Effector memory CD8-positive, alpha-beta T cell (primary cell): Measurements from ENCODE around the gene TAMM41.
A peak's percentile ranks its signal among the peaks of the same experiment; 100 is the strongest.
"Not testable (repeated sequence)": the region's sequence is repeated elsewhere in the genome, so short reads cannot be mapped to it uniquely, and the experiment has no call there.

Experiments
- ATAC-seq: fragments of 150-1000 bp; cut with Tn5 transposase; replicated peaks from 2 replicates; pipeline ENCODE4 v1.10.0; 2021; ENCODE audit warnings: mild to moderate bottlenecking, moderate library complexity
- DNase-seq, 3 experiments: peaks; one replicate each; pipeline ENCODE4 v3.0.0; 2021
- H3K27ac Mint-ChIP-seq, 2 donors: one replicate each; pipeline ENCODE4 v1.8.0; 2022; ENCODE audit warnings: mild to moderate bottlenecking in 2 of 2, mixed read lengths in 2 of 2, moderate library complexity in 2 of 2
- H3K27me3 Mint-ChIP-seq, 2 donors: one replicate each; pipeline ENCODE4 v1.8.0; 2022; ENCODE audit warnings: mixed read lengths in 2 of 2
- H3K36me3 Mint-ChIP-seq: one replicate; pipeline ENCODE4 v1.8.0; 2022; ENCODE audit warnings: mild to moderate bottlenecking, moderate library complexity, mixed read lengths; ENCODE audit not compliant: insufficient read depth
- H3K4me1 Mint-ChIP-seq, 2 donors: one replicate each; pipeline ENCODE4 v1.8.0; 2022; ENCODE audit warnings: low read depth in 2 of 2, mixed read lengths in 2 of 2
- H3K4me3 Mint-ChIP-seq, 2 donors: one replicate each; pipeline ENCODE4 v1.8.0; 2022; ENCODE audit warnings: mild to moderate bottlenecking in 2 of 2, mixed read lengths in 2 of 2, moderate library complexity in 2 of 2
- H3K9me3 Mint-ChIP-seq, 2 donors: one replicate each; pipeline ENCODE4 v1.8.0; 2022; ENCODE audit warnings: mixed read lengths in 2 of 2

TAMM41 gene

GRCh38 chr3:11803977-11804892, 42.5 kb downstream of the TAMM41 start:
- H3K4me3 Mint-ChIP-seq, result no peak overlapping the region
- peak; percentile 17 to 23 (median 21) for DNase-seq
- H3K9me3 Mint-ChIP-seq, result peaks cover 0 to 2% of the 10 kb centered on the region in 2 donors
- ATAC-seq, result peak; percentile 75
- no peaks in the 10 kb centered on the region for H3K27me3 Mint-ChIP-seq
- no peak overlapping the region for H3K27ac Mint-ChIP-seq
- peaks cover 8 to 14% of the 10 kb centered on the region in 2 donors for H3K4me1 Mint-ChIP-seq
- H3K36me3 Mint-ChIP-seq, result peaks cover 47% of the 10 kb centered on the region

- no peaks in the 10 kb centered on the region for H3K27me3 Mint-ChIP-seq
- peaks cover 14 to 36% of the 10 kb centered on the region in 2 donors for H3K4me1 Mint-ChIP-seq
- peaks cover 20% of the 10 kb centered on the region for H3K36me3 Mint-ChIP-seq
- no peak overlapping the region for H3K4me3 Mint-ChIP-seq
- DNase-seq (no peak), ATAC-seq (no peak)
- peaks cover 0 to 2% of the 10 kb centered on the region in 2 donors for H3K9me3 Mint-ChIP-seq
- peak overlapping the region; percentile 42 to 49 for H3K27ac Mint-ChIP-seq
Observed at GRCh38 chr3:11799791-11800190, 46.9 kb downstream of the TAMM41 start.

GRCh38 chr3:11794927-11795326, 51.8 kb downstream of the TAMM41 start:
- peaks cover 0 to under 1% of the 10 kb centered on the region in 2 donors for H3K9me3 Mint-ChIP-seq
- H3K36me3 Mint-ChIP-seq, result peaks cover 25% of the 10 kb centered on the region
- DNase-seq (no peak), ATAC-seq (no peak)
- peaks cover 13 to 29% of the 10 kb centered on the region in 2 donors for H3K4me1 Mint-ChIP-seq
- no peak overlapping the region for H3K4me3 Mint-ChIP-seq
- no peak overlapping the region for H3K27ac Mint-ChIP-seq
- no peaks in the 10 kb centered on the region for H3K27me3 Mint-ChIP-seq

DNA sequence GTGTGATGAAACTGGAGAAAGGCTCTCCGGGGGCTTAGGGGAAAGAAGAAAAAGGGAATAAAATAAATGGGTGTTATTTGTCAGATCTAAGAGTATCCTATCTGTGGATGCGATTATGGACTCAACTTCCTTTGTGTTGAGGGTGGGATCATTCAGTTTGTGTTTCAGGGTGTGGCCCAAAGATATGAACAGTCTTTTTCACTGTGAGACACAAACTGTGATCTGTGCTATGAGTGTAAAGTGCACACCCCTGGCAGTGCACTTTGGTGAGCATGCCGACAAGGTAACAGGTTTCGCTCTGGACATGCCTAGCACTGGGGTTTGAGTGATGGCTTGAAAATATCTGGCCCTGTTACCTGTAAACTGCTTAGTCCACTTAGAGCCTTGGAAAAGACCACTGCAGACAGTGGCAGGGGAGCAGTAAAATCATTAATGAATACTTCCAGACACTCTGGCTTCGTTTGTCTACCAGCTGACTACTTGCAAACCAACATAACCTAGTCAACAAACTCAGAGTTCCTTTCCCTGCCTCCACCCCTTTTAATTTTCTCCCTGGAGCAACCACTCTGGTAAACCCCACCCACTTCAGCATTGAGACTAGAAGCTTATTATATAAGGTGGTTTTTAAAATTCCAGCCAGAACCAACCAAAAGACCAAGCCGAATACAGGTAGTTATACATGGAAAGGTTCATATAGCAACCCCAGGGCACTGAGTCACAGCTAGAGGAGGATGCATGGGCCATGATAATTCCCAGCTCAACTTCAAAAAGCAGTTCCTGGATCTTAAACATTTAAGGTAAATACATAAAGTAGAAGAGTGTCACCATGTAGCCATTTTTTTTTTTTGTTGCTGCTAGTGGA, 55.1 kb downstream of the TAMM41 start:
- Mint-ChIP-seq H3K4me3 (no peak overlapping the region), H3K36me3 (peaks cover 34% of the 10 kb centered on the region), H3K9me3 (no peaks in the 10 kb centered on the region), H3K27me3 (no peaks in the 10 kb centered on the region), H3K4me1 (peaks cover 4 to 5% of the 10 kb centered on the region in 2 donors), H3K27ac (no peak overlapping the region)
- ATAC-seq (no peak), DNase-seq (no peak)

DNA sequence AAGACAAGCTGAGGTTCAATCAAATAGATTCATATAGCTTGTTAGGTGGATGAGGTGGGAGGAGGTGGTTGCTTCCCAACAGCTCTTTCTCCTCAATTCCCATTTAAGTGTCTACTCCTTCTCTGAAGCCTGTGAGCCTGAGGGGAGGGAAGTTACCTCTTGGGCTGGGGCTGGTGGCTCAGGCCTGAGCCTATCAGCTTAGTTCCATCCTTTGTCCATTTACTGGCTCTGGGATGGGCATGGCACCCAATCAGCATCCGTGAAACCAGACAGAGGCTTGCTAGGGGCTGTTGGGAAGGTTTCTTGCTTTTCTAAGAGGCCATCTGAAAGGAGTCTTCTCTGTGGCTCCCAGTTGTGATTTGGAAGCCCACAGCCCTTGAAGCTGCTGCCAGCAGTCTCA, 57.3 kb downstream of the TAMM41 start:
- peaks cover 6 to 14% of the 10 kb centered on the region in 2 donors for H3K4me1 Mint-ChIP-seq
- H3K36me3 Mint-ChIP-seq, result peaks cover 31% of the 10 kb centered on the region
- ATAC-seq (no peak), DNase-seq (no peak)
- no peaks in the 10 kb centered on the region for H3K27me3 Mint-ChIP-seq
- H3K4me3 Mint-ChIP-seq, result no peak overlapping the region
- H3K9me3 Mint-ChIP-seq, result no peaks in the 10 kb centered on the region
- H3K27ac Mint-ChIP-seq, result peak overlapping the region in 1 of 2 donors; percentile 2

- H3K36me3 Mint-ChIP-seq, result peaks cover 14% of the 10 kb centered on the region
- H3K27me3 Mint-ChIP-seq, result no peaks in the 10 kb centered on the region
- H3K4me3 Mint-ChIP-seq, result peak overlapping the region; percentile 41 to 73
- peaks cover 6 to 10% of the 10 kb centered on the region in 2 donors for H3K4me1 Mint-ChIP-seq
- H3K27ac Mint-ChIP-seq, result peak overlapping the region; percentile 77 to 95
- no peaks in the 10 kb centered on the region for H3K9me3 Mint-ChIP-seq
- peak; percentile 85 for ATAC-seq
- DNase-seq, result peak in 2 of 3 experiments; percentile 3 to 4
Observed at GRCh38 chr3:11784971-11785377, 61.7 kb downstream of the TAMM41 start.

GRCh38 chr3:11780341-11780740, 66.3 kb downstream of the TAMM41 start:
- Mint-ChIP-seq H3K4me3 (no peak overlapping the region), H3K27me3 (no peaks in the 10 kb centered on the region), H3K9me3 (no peaks in the 10 kb centered on the region), H3K4me1 (peaks cover 6 to 7% of the 10 kb centered on the region in 2 donors), H3K36me3 (peaks cover 3% of the 10 kb centered on the region), H3K27ac (no peak overlapping the region)
- no peak for ATAC-seq
- DNase-seq, result no peak

- Mint-ChIP-seq H3K27ac (no peak overlapping the region), H3K4me3 (no peak overlapping the region), H3K36me3 (peaks cover 3% of the 10 kb centered on the region), H3K27me3 (no peaks in the 10 kb centered on the region), H3K9me3 (no peaks in the 10 kb centered on the region), H3K4me1 (peaks cover 0 to under 1% of the 10 kb centered on the region in 2 donors)
- no peak for DNase-seq
- ATAC-seq, result no peak
Observed at GRCh38 chr3:11779626-11780025, 67.1 kb downstream of the TAMM41 start.

- no peak for DNase-seq
- H3K4me1 Mint-ChIP-seq, result no peaks in the 10 kb centered on the region
- H3K27me3 Mint-ChIP-seq, result no peaks in the 10 kb centered on the region
- no peaks in the 10 kb centered on the region for H3K9me3 Mint-ChIP-seq
- no peak overlapping the region for H3K4me3 Mint-ChIP-seq
- ATAC-seq, result no peak
- H3K36me3 Mint-ChIP-seq, result peaks cover 3% of the 10 kb centered on the region
- H3K27ac Mint-ChIP-seq, result no peak overlapping the region
Observed at GRCh38 chr3:11778248-11778647, 68.4 kb downstream of the TAMM41 start.

- Mint-ChIP-seq H3K9me3 (no peaks in the 10 kb centered on the region), H3K4me1 (peaks cover 0 to under 1% of the 10 kb centered on the region in 2 donors), H3K27me3 (no peaks in the 10 kb centered on the region), H3K36me3 (peaks cover 3% of the 10 kb centered on the region), H3K27ac (no peak overlapping the region), H3K4me3 (no peak overlapping the region)
- ATAC-seq (no peak), DNase-seq (no peak)
Observed at GRCh38 chr3:11776346-11776745, 70.3 kb downstream of the TAMM41 start.

- H3K27me3 Mint-ChIP-seq, result no peaks in the 10 kb centered on the region
- H3K4me3 Mint-ChIP-seq, result no peak overlapping the region
- no peaks in the 10 kb centered on the region for H3K9me3 Mint-ChIP-seq
- H3K4me1 Mint-ChIP-seq, result peaks cover 8 to 9% of the 10 kb centered on the region in 2 donors
- no peak overlapping the region for H3K27ac Mint-ChIP-seq
- no peak for ATAC-seq
- no peak for DNase-seq
- peaks cover 3% of the 10 kb centered on the region for H3K36me3 Mint-ChIP-seq
Observed at GRCh38 chr3:11775493-11775892, 71.2 kb downstream of the TAMM41 start.

- Mint-ChIP-seq H3K4me3 (no peak overlapping the region), H3K27ac (no peak overlapping the region), H3K36me3 (peaks cover 3% of the 10 kb centered on the region), H3K9me3 (no peaks in the 10 kb centered on the region), H3K27me3 (no peaks in the 10 kb centered on the region), H3K4me1 (peaks cover 15% of the 10 kb centered on the region in 2 donors)
- DNase-seq (no peak), ATAC-seq (no peak)
Observed at GRCh38 chr3:11774296-11774877, 72.3 kb downstream of the TAMM41 start.

DNA sequence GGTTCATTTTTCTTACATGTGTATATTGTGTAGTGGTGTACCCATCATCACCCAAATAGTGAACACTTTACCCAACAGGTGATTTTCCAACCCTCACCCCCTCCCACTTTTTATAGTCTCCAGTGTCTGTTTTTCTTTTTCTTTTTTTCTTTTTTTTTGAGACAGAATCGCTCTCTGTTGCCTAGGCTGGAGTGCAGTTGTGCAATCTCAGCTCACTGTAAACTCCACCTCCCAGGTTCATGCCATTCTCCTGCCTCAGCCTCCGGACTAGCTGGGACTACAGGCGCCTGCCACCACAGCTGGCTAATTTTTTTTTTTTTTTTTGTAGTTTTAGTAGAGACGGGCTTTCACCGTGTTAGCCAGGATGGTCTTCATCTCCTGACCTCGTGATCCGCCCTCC, 74.8 kb downstream of the TAMM41 start:
- not testable (repeated sequence) for H3K27me3 Mint-ChIP-seq, DNase-seq, H3K9me3 Mint-ChIP-seq, ATAC-seq, H3K36me3 Mint-ChIP-seq, H3K27ac Mint-ChIP-seq
- Mint-ChIP-seq H3K4me3 (peak overlapping the region in 1 of 2 donors; percentile 45), H3K4me1 (peaks cover 15% of the 10 kb centered on the region in 2 donors)
